Measurements from ENCODE around the gene CNIH3.

The CNIH3 gene

DNA sequence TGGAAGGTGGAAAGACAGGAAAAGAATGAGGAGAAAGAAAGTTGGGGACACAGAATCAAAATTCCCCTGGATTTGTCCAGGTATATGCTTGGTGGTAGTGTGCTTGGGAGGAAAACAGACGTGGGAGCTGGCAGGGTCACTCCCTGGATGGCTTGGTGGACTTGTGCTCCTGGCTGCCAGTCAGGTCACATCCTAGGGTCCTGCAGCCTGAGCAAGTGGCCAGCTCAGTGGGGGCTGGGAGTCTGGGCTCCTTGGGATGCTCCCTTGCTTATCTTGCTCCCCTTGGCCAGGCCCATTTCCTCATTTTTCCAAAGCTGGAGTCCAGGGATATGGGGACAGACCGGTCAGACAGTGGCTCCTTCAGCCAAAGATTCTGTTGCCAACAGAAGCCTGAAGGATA lies 144.0 kb downstream of the CNIH3 start:
- TF ChIP-seq, protein P1, sequence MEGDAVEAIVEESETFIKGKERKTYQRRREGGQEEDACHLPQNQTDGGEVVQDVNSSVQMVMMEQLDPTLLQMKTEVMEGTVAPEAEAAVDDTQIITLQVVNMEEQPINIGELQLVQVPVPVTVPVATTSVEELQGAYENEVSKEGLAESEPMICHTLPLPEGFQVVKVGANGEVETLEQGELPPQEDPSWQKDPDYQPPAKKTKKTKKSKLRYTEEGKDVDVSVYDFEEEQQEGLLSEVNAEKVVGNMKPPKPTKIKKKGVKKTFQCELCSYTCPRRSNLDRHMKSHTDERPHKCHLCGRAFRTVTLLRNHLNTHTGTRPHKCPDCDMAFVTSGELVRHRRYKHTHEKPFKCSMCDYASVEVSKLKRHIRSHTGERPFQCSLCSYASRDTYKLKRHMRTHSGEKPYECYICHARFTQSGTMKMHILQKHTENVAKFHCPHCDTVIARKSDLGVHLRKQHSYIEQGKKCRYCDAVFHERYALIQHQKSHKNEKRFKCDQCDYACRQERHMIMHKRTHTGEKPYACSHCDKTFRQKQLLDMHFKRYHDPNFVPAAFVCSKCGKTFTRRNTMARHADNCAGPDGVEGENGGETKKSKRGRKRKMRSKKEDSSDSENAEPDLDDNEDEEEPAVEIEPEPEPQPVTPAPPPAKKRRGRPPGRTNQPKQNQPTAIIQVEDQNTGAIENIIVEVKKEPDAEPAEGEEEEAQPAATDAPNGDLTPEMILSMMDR (IDR thresholded peaks at IDR 0.05; ENCODE audit: insufficient read depth, low read length, missing control alignments): no peak
- ChIA-PET CTCF (no interaction called here), POLR2A (no interaction called here)
- H3K4me3 ChIP-seq (ENCODE audit: low read depth, low read length): no peak overlapping the region
- DNase-seq (ENCODE audit: low read depth, low spot score): no peak

DNA sequence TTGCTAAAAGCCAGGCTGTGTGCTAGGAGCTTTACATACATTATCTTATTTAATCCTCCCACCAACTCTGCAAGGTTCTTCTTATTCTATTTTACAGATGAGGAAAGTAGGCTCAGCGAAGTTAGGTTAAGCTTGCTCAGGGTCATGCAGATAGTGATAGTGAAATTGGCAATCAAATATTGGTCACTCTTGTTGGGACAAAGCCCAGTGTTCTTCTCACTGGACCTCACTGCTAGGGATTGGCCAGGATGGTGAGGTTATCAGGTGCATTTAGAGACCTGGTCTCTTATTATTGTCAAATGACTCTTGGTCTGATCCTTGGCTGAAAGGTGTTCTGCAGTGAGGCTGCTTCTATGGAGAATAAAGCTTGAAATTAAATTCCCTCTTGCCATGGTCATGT lies 145.1 kb downstream of the CNIH3 start:
- POLR2A ChIA-PET: no interaction called here
- DNase-seq (ENCODE audit: low read depth, low spot score): no peak
- TF ChIP-seq, protein P1 (IDR thresholded peaks at IDR 0.05; ENCODE audit: insufficient read depth, low read length, missing control alignments): no peak
- H3K4me3 ChIP-seq (ENCODE audit: low read depth, low read length): no peak overlapping the region
- CTCF ChIA-PET: interaction anchor here (1.7 kb wide), 1 partner anchor 91 kb away, joined by 4 read pairs; no protein-coding TSS in a partner anchor

DNA sequence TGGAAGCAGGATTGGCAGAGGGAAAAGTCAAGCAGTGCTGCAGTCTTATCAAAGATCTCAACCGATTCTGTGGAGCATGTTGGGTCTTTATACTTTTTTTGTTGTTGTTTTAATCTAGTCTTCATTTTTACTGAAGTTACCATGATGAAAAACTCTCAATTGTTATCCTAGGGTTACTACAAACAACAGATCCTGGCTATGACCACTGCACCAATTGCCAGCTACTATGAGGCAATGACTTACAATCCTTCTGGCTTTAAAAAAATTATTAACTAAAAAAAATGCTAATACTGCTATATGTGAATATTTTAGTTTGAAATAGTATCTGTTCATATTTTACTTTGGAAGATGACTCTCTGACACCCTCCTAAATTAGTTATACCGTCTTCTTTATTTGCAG lies 145.9 kb downstream of the CNIH3 start:
- ChIA-PET POLR2A (no interaction called here), CTCF (interaction anchor here (0.7 to 1.7 kb wide), 2 partner anchors 74 to 90 kb away, joined by 3 to 4 read pairs; no protein-coding TSS in a partner anchor)
- DNase-seq (ENCODE audit: low read depth, low spot score): no peak
- H3K4me3 ChIP-seq (ENCODE audit: low read depth, low read length): no peak overlapping the region
- TF ChIP-seq, protein P1 (IDR thresholded peaks at IDR 0.05; ENCODE audit: insufficient read depth, low read length, missing control alignments): no peak

DNA sequence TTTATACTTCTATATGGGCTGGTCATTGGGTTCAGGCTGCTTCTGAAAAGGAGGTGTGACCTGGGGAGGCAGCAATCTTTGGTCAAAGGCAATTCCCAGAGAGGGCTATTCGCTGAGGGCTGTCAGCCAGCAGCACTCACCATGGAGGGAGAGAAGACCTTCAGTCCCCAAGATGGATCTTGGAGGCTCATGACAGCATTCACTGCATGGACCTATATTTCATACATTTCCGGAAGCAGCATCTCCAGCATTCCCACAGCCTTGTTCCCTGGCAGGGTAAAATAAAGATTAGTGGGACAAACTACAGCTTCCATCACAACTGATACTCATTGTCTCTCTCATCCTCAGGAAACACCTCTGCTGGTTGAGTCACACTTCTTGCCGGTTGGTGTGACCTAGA lies 146.6 kb downstream of the CNIH3 start:
- POLR2A ChIA-PET: no interaction called here
- no peak for DNase-seq (ENCODE audit: low read depth, low spot score)
- TF ChIP-seq, protein P1 (IDR thresholded peaks at IDR 0.05; ENCODE audit: insufficient read depth, low read length, missing control alignments): no peak
- H3K4me3 ChIP-seq (ENCODE audit: low read depth, low read length): no peak overlapping the region
- CTCF ChIA-PET: no interaction called here

DNA sequence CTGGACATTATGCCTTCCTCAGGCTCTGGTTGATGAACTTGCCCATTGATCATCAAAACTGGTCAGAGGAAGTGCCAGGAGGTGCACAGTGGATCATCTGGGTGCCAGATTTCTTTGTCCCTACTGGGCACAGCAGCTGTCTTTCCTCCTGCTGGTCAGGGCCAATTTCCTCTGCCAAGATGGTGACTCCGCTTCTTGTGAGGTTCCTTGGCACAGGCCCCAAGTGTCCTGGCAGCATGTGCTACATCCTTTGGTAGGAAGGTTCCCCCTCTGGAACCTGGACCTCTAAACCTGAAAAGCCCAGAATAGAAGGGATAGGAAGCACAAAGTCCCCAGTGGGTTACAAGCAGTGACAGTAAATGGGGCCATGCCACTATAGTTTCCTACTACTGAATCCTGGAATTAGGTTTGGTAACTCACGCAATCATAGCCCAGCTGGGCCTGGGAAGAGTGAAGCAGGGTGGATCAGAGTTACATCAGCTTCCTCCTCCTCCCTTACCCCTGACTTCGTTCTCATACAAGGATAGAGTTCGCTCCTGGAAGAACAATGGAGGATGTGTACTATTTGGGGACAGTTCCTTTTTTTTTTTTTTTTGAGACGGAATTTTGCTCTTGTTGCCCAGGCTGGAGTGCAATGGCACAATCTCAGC lies 147.1 kb downstream of the CNIH3 start:
- no peak overlapping the region for H3K4me3 ChIP-seq (ENCODE audit: low read depth, low read length)
- ChIA-PET CTCF (no interaction called here), POLR2A (no interaction called here)
- DNase-seq (ENCODE audit: low read depth, low spot score): no peak
- TF ChIP-seq, protein P1 (IDR thresholded peaks at IDR 0.05; ENCODE audit: insufficient read depth, low read length, missing control alignments): no peak

DNA sequence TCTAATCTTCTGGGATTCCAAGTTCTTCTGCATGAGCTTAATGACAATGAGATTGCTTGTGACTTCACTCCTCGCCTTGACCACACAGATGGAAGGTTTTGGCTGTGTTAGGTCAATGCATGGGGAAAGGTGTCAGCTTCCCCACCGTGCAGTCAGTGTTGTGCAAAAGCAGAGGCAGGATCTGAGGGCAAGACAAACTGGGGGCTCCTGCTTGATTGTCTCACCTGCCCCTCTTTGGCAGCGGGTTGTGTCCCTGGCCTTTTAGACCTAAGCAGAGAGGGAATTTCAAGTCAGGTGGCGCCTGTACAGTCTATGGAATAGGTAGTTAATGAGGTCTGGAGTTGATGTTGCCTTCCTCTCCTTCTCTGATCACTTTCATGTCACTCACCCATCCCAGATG lies 150.1 kb downstream of the CNIH3 start:
- H3K4me3 ChIP-seq (ENCODE audit: low read depth, low read length): no peak overlapping the region
- TF ChIP-seq, protein P1 (IDR thresholded peaks at IDR 0.05; ENCODE audit: insufficient read depth, low read length, missing control alignments): no peak
- POLR2A ChIA-PET: no interaction called here
- DNase-seq (ENCODE audit: low read depth, low spot score): no peak
- CTCF ChIA-PET: interaction anchor here (0.9 kb wide), 1 partner anchor 114 kb away, joined by 3 read pairs; no protein-coding TSS in a partner anchor
